K562 (cell line): ENCODE measurements around the gene PPEF2. TPM values are rescaled to one million over a fixed set of nuclear protein-coding genes. Genes with fewer than 3 reads are reported as not detected.
"Not testable (repeated sequence)": the region's sequence is repeated elsewhere in the genome, so short reads cannot be mapped to it uniquely, and the experiment has no call there.

ENCODE experiments used
- ATAC-seq: fragments of 200-7000 bp; cut with Tn5 transposase; 3 replicates; pipeline ENCODE4 v1.9.1; 2020; ENCODE audit warnings: moderate library complexity
- BruUV-seq: library from RNA; stranded (reverse); fragments of 400-500 nt; replicated peaks from 2 replicates; lab custom pipeline; 2021; lab: Mats Ljungman, UMichigan
- CTCF ChIA-PET: fragments of 300-600 bp; formaldehyde crosslinking; extraction: SDS; loops from one replicate; lab custom pipeline; 2021; ENCODE audit warnings: low intra/inter-chr PET ratio; lab: Yijun Ruan, JAX
- POLR2A ChIA-PET: fragments of 300-600, 350-650 bp; sonication (Branson Sonifier 250); formaldehyde crosslinking; extraction: SDS; loops from one replicate; lab custom pipeline; 2021; ENCODE audit warnings: antibody characterized with exemption, inconsistent platforms; lab: Yijun Ruan, JAX
- DNase-seq, 4 experiments: peaks; one replicate each; pipeline versions ENCODE4 v3.0.0 to v3.0.0-alpha.2; 2011 to 2018; ENCODE audit warnings: low spot score in 3 of 4, mixed read lengths in 3 of 4; ENCODE audit errors: extremely low read depth in 1 of 4
- FAIRE-seq: peaks from 2 replicates; lab custom pipeline; 2011; peaks lifted over from hg19 to GRCh38; lab: Jason Lieb, UNC
- H2AFZ ChIP-seq: 2 replicates; pipeline ENCODE4 v1.6.0; 2011; ENCODE audit warnings: low read depth, low read length, control low read depth, inconsistent platforms
- H3K27ac ChIP-seq: fragments of 200-600 bp; 3 replicates; pipeline ENCODE4 v1.8.0; 2011; ENCODE audit warnings: low read depth, mild to moderate bottlenecking, control low read depth, inconsistent platforms, low read length, moderate library complexity, mixed read lengths; ENCODE audit errors: extremely low read depth
- H3K27me3 ChIP-seq, 2 experiments: fragments of 300-600 bp in 1 of 2; 2 replicates in 1 of 2; 3 replicates in 1 of 2; pipeline versions ENCODE4 v1.6.0 to v1.8.0; 2011; ENCODE audit warnings: inconsistent platforms in 2 of 2, low read length in 2 of 2, mild to moderate bottlenecking in 1 of 2, mixed read lengths in 1 of 2, moderate library complexity in 1 of 2; ENCODE audit not compliant: control insufficient read depth in 2 of 2, insufficient read depth in 2 of 2
- H3K36me3 ChIP-seq: fragments of 300-600 bp; 3 replicates; pipeline ENCODE4 v1.8.0; 2011; ENCODE audit warnings: mild to moderate bottlenecking, low read length, inconsistent platforms; ENCODE audit not compliant: control insufficient read depth, insufficient read depth
- H3K4me1 ChIP-seq, 2 experiments: fragments of 200-600 bp in 1 of 2; replicated peaks in 1 of 2; 2 replicates in 1 of 2; 3 replicates in 1 of 2; pipeline versions ENCODE4 v1.5.1 to v1.8.0; 2011; ENCODE audit warnings: inconsistent platforms in 2 of 2, low read length in 2 of 2, mild to moderate bottlenecking in 1 of 2, mixed read lengths in 1 of 2, moderate library complexity in 1 of 2; ENCODE audit not compliant: control insufficient read depth in 2 of 2, insufficient read depth in 2 of 2
- H3K4me2 ChIP-seq: 2 replicates; pipeline ENCODE4 v1.6.1; 2011; ENCODE audit warnings: low read length, control low read depth, inconsistent platforms, mixed read lengths; ENCODE audit not compliant: insufficient read depth
- H3K4me3 ChIP-seq: fragments of 200-600 bp; sonication (generic), shearing (Covaris generic); 2 replicates; pipeline ENCODE4 v1.5.1; 2016; ENCODE audit warnings: control low read depth, inconsistent platforms
- H3K79me2 ChIP-seq: fragments of 200-600 bp; 3 replicates; pipeline ENCODE4 v1.8.0; 2011; ENCODE audit warnings: low read length, inconsistent platforms; ENCODE audit not compliant: control insufficient read depth, insufficient read depth
- H3K9ac ChIP-seq, 2 experiments: 2 replicates each; pipeline versions ENCODE4 v1.6.0 to v1.6.1; 2011; ENCODE audit warnings: low read depth in 2 of 2, low read length in 2 of 2, control low read depth in 1 of 2, inconsistent platforms in 1 of 2, mild to moderate bottlenecking in 1 of 2, mixed read lengths in 1 of 2; ENCODE audit not compliant: insufficient read depth in 1 of 2
- H3K9me1 ChIP-seq: one replicate; pipeline ENCODE4 v1.6.0; 2011; ENCODE audit warnings: inconsistent platforms, mild to moderate bottlenecking, low read length, moderate library complexity; ENCODE audit not compliant: control insufficient read depth, insufficient read depth
- H3K9me3 ChIP-seq: replicated peaks from 2 replicates; pipeline ENCODE4 v1.5.1; 2011; ENCODE audit warnings: low read depth, low read length, inconsistent platforms; ENCODE audit not compliant: control insufficient read depth, insufficient read depth
- H4K20me1 ChIP-seq: replicated peaks from 2 replicates; pipeline ENCODE4 v1.6.1; 2011; ENCODE audit warnings: low read length, inconsistent platforms, mixed read lengths; ENCODE audit not compliant: control insufficient read depth, insufficient read depth
- CBX3 ChIP-seq, 2 experiments: IDR thresholded peaks; 1 replicate in 1 of 2; 2 replicates in 1 of 2; pipeline ENCODE4 v1.6.1; 2012; ENCODE audit warnings: inconsistent platforms in 2 of 2, low read length in 2 of 2, borderline replicate concordance in 1 of 2, control low read depth in 1 of 2
- CBX5 ChIP-seq: IDR thresholded peaks from 2 replicates; pipeline ENCODE4 v1.6.1; 2014; ENCODE audit warnings: low read depth, borderline replicate concordance
- TBL1XR1 ChIP-seq, 2 experiments: IDR thresholded peaks; 2 replicates each; pipeline ENCODE4 v1.6.1; 2012; ENCODE audit warnings: improper control_type of control experiment in 2 of 2, low read length in 2 of 2, mild to moderate bottlenecking in 1 of 2
- TRIM24 ChIP-seq, 2 experiments: fragments of 450-650 bp; IDR thresholded peaks; 2 replicates each; pipeline ENCODE4 v1.6.1; 2016
- TRIM28 ChIP-seq: fragments of 450-650 bp; IDR thresholded peaks from 2 replicates; pipeline ENCODE4 v1.6.1; 2017
- ZNF232 ChIP-seq: sonication (generic); formaldehyde crosslinking; IDR thresholded peaks from 2 replicates; pipeline ENCODE4 v1.8.0; 2022; ENCODE audit warnings: mild to moderate bottlenecking, missing genetic modification reagents
- ZNF280A ChIP-seq: fragments of 450-650 bp; IDR thresholded peaks from 2 replicates; pipeline ENCODE4 v1.6.1; 2018; ENCODE audit warnings: mild to moderate bottlenecking, low read depth; ENCODE audit not compliant: partially characterized antibody
- ZNF57 ChIP-seq: fragments of 450-650 bp; formaldehyde crosslinking; IDR thresholded peaks from 2 replicates; pipeline ENCODE4 v1.4.0; 2020; ENCODE audit warnings: mild to moderate bottlenecking, moderate library complexity
- WGBS: fragments of 100-300 bp; shearing (Covaris generic); methylation state at CpG from one replicate; pipeline ENCODE4 v1.1.6; 2016; ENCODE audit warnings: low coverage, mixed read lengths; ENCODE audit not compliant: insufficient coverage; ENCODE audit errors: missing lambda C conversion rate; 5-methylcytosine and 5-hydroxymethylcytosine counted together
- in situ Hi-C: fragments of 300-500 bp; cut with MboI; formaldehyde crosslinking; loops from 4 replicates; pipeline ENCODE4 v1.15.0; 2018; ENCODE audit warnings: inconsistent platforms, mixed read lengths
- intact Hi-C: fragments of 100-400 bp; cut with micrococcal nuclease; formaldehyde crosslinking; loops from 2 replicates; pipeline ENCODE4 v1.14.2; 2022
- polyA plus RNA-seq, 8 experiments: library from polyadenylated mRNA; depleted of rRNA in 4 of 8; stranded (reverse) in 5 of 8; unstranded in 3 of 8; fragments of >200 nt; fragmentation: Nextera tagmentation in 2 of 8; fragmentation: Illumina TruSeq in 1 of 8; extraction: Ambion mirVana in 2 of 8; extraction: Trizol in 1 of 8; gene quantifications; 2 replicates each; pipeline versions ENCODE4 v1.2.1 to v1.2.3, GENCODE V29; 2011 to 2014; ENCODE audit warnings: inconsistent platforms in 1 of 8, missing spikeins in 1 of 8
- total RNA-seq, 7 experiments: library from RNA; depleted of rRNA in 6 of 7; stranded (reverse); fragments of >200 nt in 6 of 7; fragmentation: Illumina TruSeq in 2 of 7; extraction: Trizol in 2 of 7; gene quantifications; 2 replicates each; pipeline versions ENCODE4 v1.2.1 to v1.2.3, GENCODE V29; 2011 to 2021; ENCODE audit warnings: low replicate concordance in 1 of 7

Gene PPEF2
- total and polyA plus RNA-seq, 9 of the 15 experiments (the other 6 are each of a cell fraction or from before 2014, with no cell fraction given) = not detected

GRCh38 chr4:75912968-75913367, 10.7 kb upstream of the PPEF2 start:
- CTCF ChIA-PET = no interaction called here
- H3K9ac ChIP-seq = no peak overlapping the region
- H4K20me1 ChIP-seq = no peaks in the 10 kb centered on the region
- TF ChIP-seq TBL1XR1 (IDR thresholded peaks at IDR 0.05; ENCODE audit: low read length in 2 of 2) = no peak
- peak; percentile 98 for TF ChIP-seq ZNF232
- ATAC-seq (no peak), DNase-seq (no peak), FAIRE-seq (no peak)
- WGBS = 22% methylated on average over 6 of the region's 6 CpGs
- no peak overlapping the region for H3K27ac ChIP-seq
- in situ Hi-C loops (no loop called here), intact Hi-C loops (no loop called here)
- H3K4me1 ChIP-seq = no peaks in the 10 kb centered on the region
- H2AFZ ChIP-seq = no peak overlapping the region
- H3K27me3 ChIP-seq = no peaks in the 10 kb centered on the region
- no peaks in the 10 kb centered on the region for H3K36me3 ChIP-seq
- H3K79me2 ChIP-seq = no peaks in the 10 kb centered on the region
- H3K9me1 ChIP-seq = no peaks in the 10 kb centered on the region
- H3K4me2 ChIP-seq = no peak overlapping the region
- no peaks in the 10 kb centered on the region for H3K9me3 ChIP-seq
- no peak overlapping the region for H3K4me3 ChIP-seq
- POLR2A ChIA-PET = interaction anchor here (0.6 kb wide), 1 partner anchor 14 kb away, joined by 3 read pairs; no protein-coding TSS in a partner anchor
- BruUV-seq = no TSS peak

- POLR2A ChIA-PET, DNase-seq, H3K36me3 ChIP-seq, H3K9me3 ChIP-seq, H3K9ac ChIP-seq, intact Hi-C loops, in situ Hi-C loops, H3K4me2 ChIP-seq, FAIRE-seq, BruUV-seq, ATAC-seq, H4K20me1 ChIP-seq, H3K79me2 ChIP-seq, H3K4me3 ChIP-seq, H3K27ac ChIP-seq, H3K27me3 ChIP-seq, CTCF ChIA-PET, H2AFZ ChIP-seq, H3K4me1 ChIP-seq, H3K9me1 ChIP-seq: not testable (repeated sequence)
- 35% methylated on average over 6 of the region's 6 CpGs for WGBS
- TF ChIP-seq ZNF280A (peak; percentile 47), CBX3 (IDR thresholded peaks at IDR 0.05; ENCODE audit: borderline replicate concordance in 1 of 2, low read length in 2 of 2) (0 out of 3 replicates have a peak, but pooled peaks of 1 of the 2 experiments have one; percentile 26), CBX5 (peak; percentile 90), ZNF57 (peak; percentile 99), TRIM28 (0 out of 2 replicates have a peak, but pooled peaks have one; percentile 45), TRIM24 (IDR thresholded peaks at IDR 0.05) (0 out of 4 replicates have a peak, but pooled peaks have one; percentile 19 to 28)
These were observed 8.6 kb upstream of the PPEF2 start for GRCh38 chr4:75910831-75911230.
